PFSK-1 (cell line): ENCODE measurements around the gene ATP6V1G3.

Source experiments
- POLR2AphosphoS5 ChIP-seq: IDR thresholded peaks from 2 replicates; pipeline ENCODE4 v1.6.1; 2012; ENCODE audit warnings: low read depth, mild to moderate bottlenecking, control low read depth, low read length, moderate library complexity
- TAF1 ChIP-seq: IDR thresholded peaks from 2 replicates; pipeline ENCODE4 v1.6.1; 2012; ENCODE audit warnings: low read length, control low read depth, borderline replicate concordance; ENCODE audit not compliant: insufficient read depth

DNA sequence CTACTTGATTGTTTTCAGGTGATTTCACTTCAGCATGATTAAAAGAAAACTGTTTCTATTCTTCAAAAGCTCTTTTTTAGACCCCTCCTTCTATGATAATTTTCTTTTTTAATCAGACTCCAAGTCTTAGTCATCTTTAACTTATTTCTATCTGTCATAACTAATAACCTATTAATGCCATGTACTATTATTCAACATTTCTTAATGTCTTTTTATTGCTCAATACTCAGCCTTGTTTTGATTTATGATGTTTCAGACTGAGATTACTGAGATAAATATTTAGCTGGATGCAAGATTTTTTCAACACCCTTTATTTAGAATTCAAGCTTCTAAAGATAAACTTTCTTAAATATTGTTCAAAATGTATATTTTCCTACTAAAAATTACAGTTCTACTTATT lies 53.6 kb downstream of the ATP6V1G3 start:
- no peak for TF ChIP-seq POLR2AphosphoS5
- no peak for TF ChIP-seq TAF1
